C4-2B (cell line): ENCODE measurements around the gene TAF4B.

Source experiments
- CTCF ChIP-seq: fragments of 450-650 bp; conservative IDR thresholded peaks from 2 replicates; pipeline ENCODE4 v1.5.1; 2017; ENCODE audit warnings: mild to moderate bottlenecking
- ZFX ChIP-seq: fragments of 450-650 bp; IDR thresholded peaks from 2 replicates; pipeline ENCODE4 v1.6.1; 2017

- TF ChIP-seq CTCF (no peak), ZFX (no peak)
Observed at GRCh38 chr18:26322890-26323653, 96.8 kb downstream of the TAF4B start.
